ENCODE data around the gene SLC7A6OS. TPM values are rescaled to one million over a fixed set of nuclear protein-coding genes. Genes with fewer than 3 reads are reported as not detected.

Gene SLC7A6OS
- total RNA-seq, 1 donor from 2014 or later: 11.0 TPM

DNA sequence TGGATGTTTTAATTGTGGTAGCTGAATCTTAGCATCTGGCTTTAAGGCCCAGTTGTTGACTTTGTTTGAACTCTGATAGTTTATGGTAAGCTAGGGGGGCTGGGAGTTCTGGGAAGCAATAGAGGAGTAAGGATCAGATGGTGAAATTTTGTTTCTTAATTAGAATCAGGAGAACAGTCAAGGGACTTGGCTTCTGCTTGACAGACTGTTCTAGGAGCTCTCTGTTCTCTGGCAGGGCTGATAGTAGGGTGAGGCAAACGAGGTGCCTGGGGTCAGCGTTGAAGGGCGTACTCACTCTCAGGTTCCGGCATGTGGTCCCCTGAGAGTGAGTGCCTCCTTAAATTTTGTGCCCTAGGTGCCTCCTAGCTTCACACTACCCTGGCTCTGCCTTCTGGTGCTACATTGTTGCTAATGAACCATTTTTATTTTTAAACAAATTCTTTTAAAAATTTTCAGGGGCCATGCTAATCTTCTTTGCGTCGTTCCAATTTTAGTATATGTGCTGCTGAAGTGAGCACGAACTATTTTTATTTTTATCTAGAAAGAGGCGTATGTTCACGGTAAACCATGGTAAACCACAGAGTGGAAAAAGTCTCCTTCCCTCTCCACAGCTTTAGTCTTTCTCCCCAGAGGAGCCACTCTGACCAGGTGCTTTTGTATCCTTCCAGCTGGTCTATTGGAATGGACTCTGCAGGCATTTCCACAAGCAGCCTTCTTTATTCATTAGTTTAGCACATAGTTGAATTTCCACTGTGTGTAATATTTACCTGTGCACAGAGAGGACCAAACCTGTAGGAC lies 26.7 kb downstream of the SLC7A6OS start:
- H3K4me3 ChIP-seq (ENCODE audit: low read length in 3 of 3): peak overlapping the region in 1 of 3 donors; percentile 39
- H3K27me3 ChIP-seq (ENCODE audit: control insufficient read depth in 3 of 3, insufficient read depth in 3 of 3, low read length in 3 of 3): no peaks in the 10 kb centered on the region
- no peaks in the 10 kb centered on the region for H3K9me3 ChIP-seq (ENCODE audit: control insufficient read depth in 3 of 3, low read length in 3 of 3)
- H3K4me1 ChIP-seq (ENCODE audit: control insufficient read depth in 3 of 3, insufficient read depth in 3 of 3, low read length in 3 of 3): peaks cover 79 to 88% (median 80%) of the 10 kb centered on the region in 3 donors
- peak overlapping the region; percentile 79 for H3K27ac ChIP-seq (ENCODE audit: low read depth, low read length)
- peaks cover 9 to 12% (median 9%) of the 10 kb centered on the region in 3 donors for H3K36me3 ChIP-seq (ENCODE audit: control insufficient read depth in 3 of 3, insufficient read depth in 3 of 3, low read length in 3 of 3)
- H3K9ac ChIP-seq (ENCODE audit: low read depth in 1 of 3, low read length in 3 of 3): peak overlapping the region in 2 of 3 donors; percentile 60 to 63

DNA sequence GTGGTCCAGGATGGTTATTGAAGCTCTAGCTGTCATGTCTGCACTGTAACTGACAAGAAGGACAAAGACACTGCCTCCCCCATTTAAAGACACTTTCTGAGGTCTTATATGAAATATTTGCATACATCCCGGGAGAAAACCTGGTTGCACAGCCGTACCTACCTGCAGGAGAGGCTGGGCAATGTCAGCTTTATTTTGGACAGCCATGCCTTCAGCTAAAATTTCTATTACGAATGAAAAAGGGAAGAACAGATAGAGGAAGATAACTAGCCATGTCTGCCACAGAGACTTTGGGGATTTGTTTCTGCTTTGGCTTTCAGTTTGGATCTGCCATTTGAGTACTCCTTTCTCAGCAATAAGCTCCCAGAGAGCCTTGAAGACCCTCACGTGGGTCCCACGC lies 27.4 kb downstream of the SLC7A6OS start:
- Histone ChIP-seq H3K36me3 (ENCODE audit: control insufficient read depth in 3 of 3, insufficient read depth in 3 of 3, low read length in 3 of 3) (peaks cover 9 to 12% (median 9%) of the 10 kb centered on the region in 3 donors), H3K27ac (ENCODE audit: low read depth, low read length) (peak overlapping the region; percentile 79), H3K27me3 (ENCODE audit: control insufficient read depth in 3 of 3, insufficient read depth in 3 of 3, low read length in 3 of 3) (no peaks in the 10 kb centered on the region), H3K9me3 (ENCODE audit: control insufficient read depth in 3 of 3, low read length in 3 of 3) (no peaks in the 10 kb centered on the region), H3K4me1 (ENCODE audit: control insufficient read depth in 3 of 3, insufficient read depth in 3 of 3, low read length in 3 of 3) (peaks cover 76 to 84% (median 79%) of the 10 kb centered on the region in 3 donors), H3K4me3 (ENCODE audit: low read length in 3 of 3) (peak overlapping the region; percentile 1 to 39 (median 29)), H3K9ac (ENCODE audit: low read depth in 1 of 3, low read length in 3 of 3) (peak overlapping the region in 2 of 3 donors; percentile 42 to 63)

DNA sequence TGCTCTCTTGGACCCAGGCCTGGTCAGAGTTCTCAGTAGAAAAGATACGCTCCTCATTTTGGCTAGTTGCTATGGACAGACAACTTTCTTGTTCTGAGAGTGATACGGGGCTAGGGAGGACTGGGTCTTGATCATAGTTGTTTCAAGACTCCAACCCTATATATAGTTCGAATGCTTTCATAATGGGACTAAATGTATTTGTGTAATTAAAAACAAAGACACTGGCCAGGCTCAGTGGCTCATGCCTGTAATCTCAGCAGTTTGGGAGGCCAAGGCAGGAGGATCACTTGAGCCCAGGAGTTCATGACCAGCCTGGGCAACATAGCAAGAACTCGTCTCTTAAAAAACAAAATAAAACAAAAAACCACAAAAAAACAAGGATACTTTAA lies 28.7 kb downstream of the SLC7A6OS start:
- peak overlapping the region; percentile 79 for H3K27ac ChIP-seq (ENCODE audit: low read depth, low read length)
- H3K36me3 ChIP-seq (ENCODE audit: control insufficient read depth in 3 of 3, insufficient read depth in 3 of 3, low read length in 3 of 3): peaks cover 0 to 6% (median 4%) of the 10 kb centered on the region in 3 donors
- H3K9me3 ChIP-seq (ENCODE audit: control insufficient read depth in 3 of 3, low read length in 3 of 3): no peaks in the 10 kb centered on the region

DNA sequence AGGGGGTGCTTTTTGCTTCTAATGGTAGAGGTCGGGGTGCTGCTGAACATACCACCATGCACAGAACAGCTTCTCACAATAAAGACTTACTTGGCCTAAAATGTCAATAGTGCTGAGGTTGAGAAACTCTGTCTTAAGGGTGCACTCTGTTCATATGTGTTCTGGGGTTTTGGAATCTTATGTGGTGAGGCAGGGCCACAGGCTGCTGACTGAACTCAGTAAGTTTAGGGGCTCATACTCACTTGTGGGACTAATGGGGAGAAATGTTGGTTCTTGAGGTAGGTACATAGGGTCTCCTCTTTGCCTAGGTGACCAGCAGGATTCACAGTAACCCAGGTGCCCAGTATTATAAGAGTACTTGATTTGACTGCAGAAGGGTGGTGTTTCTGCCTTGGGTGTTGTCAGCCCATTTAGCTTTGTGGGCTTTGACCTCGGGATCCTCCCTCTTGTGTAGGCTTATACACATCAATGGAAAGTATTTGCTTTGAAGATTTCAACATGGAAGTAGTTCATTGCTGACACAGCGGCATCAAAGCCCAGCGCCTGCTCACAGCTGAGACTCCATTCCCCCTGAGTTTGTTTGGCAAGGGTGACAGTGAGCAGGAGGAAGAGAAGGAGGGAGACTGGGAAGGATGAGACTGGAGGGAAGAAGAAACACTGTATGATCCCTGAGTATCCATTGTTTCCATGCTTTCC lies 29.2 kb downstream of the SLC7A6OS start:
- no peaks in the 10 kb centered on the region for H3K27me3 ChIP-seq (ENCODE audit: control insufficient read depth in 3 of 3, insufficient read depth in 3 of 3, low read length in 3 of 3)
- H3K27ac ChIP-seq (ENCODE audit: low read depth, low read length): peak overlapping the region; percentile 79
- peak overlapping the region in 2 of 3 donors; percentile 19 to 60 for H3K9ac ChIP-seq (ENCODE audit: low read depth in 1 of 3, low read length in 3 of 3)
- no peaks in the 10 kb centered on the region for H3K9me3 ChIP-seq (ENCODE audit: control insufficient read depth in 3 of 3, low read length in 3 of 3)
- H3K4me3 ChIP-seq (ENCODE audit: low read length in 3 of 3): no peak overlapping the region
- H3K4me1 ChIP-seq (ENCODE audit: control insufficient read depth in 3 of 3, insufficient read depth in 3 of 3, low read length in 3 of 3): peaks cover 63 to 71% (median 64%) of the 10 kb centered on the region in 3 donors
- H3K36me3 ChIP-seq (ENCODE audit: control insufficient read depth in 3 of 3, insufficient read depth in 3 of 3, low read length in 3 of 3): peaks cover 0 to 6% (median 3%) of the 10 kb centered on the region in 3 donors

More for the DNA sequence above, 28.7 kb downstream of the SLC7A6OS start:
- peaks cover 64 to 71% (median 66%) of the 10 kb centered on the region in 3 donors for H3K4me1 ChIP-seq (ENCODE audit: control insufficient read depth in 3 of 3, insufficient read depth in 3 of 3, low read length in 3 of 3)
- H3K27me3 ChIP-seq (ENCODE audit: control insufficient read depth in 3 of 3, insufficient read depth in 3 of 3, low read length in 3 of 3): no peaks in the 10 kb centered on the region
- H3K4me3 ChIP-seq (ENCODE audit: low read length in 3 of 3): no peak overlapping the region
- H3K9ac ChIP-seq (ENCODE audit: low read depth in 1 of 3, low read length in 3 of 3): no peak overlapping the region

DNA sequence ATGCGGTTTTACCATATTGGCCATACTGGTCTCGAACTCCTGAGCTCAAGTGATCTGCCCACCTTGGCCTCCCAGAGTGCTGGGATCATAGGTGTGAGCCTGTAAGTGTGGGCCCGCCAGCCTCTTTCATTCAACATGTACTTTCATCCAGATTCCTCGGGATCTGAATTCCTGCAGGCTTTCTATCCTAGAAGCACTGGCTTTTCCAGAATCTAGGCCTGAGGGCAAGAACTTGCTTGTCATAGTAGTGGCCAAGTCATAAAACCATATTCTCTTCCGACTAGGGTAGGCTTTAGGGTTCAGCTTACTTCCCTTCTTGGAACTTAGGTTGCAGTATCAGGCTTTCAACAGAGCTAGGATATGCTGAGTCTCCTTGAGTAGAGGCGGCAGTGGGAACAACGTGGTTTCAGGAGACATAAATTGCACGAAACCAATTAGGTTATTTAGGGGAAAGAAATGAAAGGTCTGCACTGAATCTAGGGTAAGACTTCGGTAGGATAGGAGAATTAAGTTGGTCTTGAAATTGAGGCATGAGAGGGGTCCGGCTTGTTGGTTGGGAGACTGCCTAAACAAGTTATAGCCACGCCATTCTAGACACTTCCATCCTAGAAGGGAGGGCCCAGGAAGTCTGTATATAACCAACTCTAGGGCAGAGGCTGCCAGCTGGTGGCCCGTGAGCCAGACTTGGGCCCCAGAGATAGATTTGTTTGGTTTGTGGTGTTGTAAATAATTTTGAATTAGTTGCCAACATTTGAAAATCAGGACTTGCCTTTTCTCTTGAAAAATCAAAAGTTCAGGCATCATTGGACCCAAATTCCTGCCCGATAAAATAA lies 30.8 kb downstream of the SLC7A6OS start:
- Histone ChIP-seq H3K4me1 (ENCODE audit: control insufficient read depth in 3 of 3, insufficient read depth in 3 of 3, low read length in 3 of 3) (peaks cover 59 to 69% (median 62%) of the 10 kb centered on the region in 3 donors), H3K36me3 (ENCODE audit: control insufficient read depth in 3 of 3, insufficient read depth in 3 of 3, low read length in 3 of 3) (peaks cover under 1 to 8% (median 4%) of the 10 kb centered on the region in 3 donors), H3K9me3 (ENCODE audit: control insufficient read depth in 3 of 3, low read length in 3 of 3) (no peaks in the 10 kb centered on the region), H3K27me3 (ENCODE audit: control insufficient read depth in 3 of 3, insufficient read depth in 3 of 3, low read length in 3 of 3) (no peaks in the 10 kb centered on the region), H3K9ac (ENCODE audit: low read depth in 1 of 3, low read length in 3 of 3) (peak overlapping the region in 1 of 3 donors; percentile 33), H3K4me3 (ENCODE audit: low read length in 3 of 3) (no peak overlapping the region), H3K27ac (ENCODE audit: low read depth, low read length) (peak overlapping the region; percentile 79)

DNA sequence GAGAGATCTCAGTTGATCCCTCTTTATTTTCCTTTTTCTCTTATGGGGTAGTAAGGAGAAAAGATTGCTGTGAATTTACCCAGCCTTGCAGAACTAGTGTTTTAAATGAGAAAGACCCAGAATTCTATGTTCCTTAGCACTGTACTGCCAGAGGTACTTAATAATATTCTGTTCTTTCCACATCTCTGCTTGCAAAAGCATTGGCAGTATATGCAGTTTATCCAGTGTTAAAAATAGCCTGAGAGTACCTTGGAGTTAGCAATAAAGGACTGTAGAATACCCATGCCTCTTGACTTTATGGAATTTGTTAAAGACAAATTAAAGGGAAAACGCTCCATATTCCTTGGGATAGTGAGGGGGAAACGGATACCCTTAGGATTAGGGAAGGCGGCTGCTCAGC lies 34.5 kb downstream of the SLC7A6OS start:
- Histone ChIP-seq H3K4me3 (ENCODE audit: low read length in 3 of 3) (peak overlapping the region in 2 of 3 donors; percentile 29 to 41), H3K36me3 (ENCODE audit: control insufficient read depth in 3 of 3, insufficient read depth in 3 of 3, low read length in 3 of 3) (peaks cover 7 to 22% (median 21%) of the 10 kb centered on the region in 3 donors), H3K4me1 (ENCODE audit: control insufficient read depth in 3 of 3, insufficient read depth in 3 of 3, low read length in 3 of 3) (peaks cover 53 to 67% (median 56%) of the 10 kb centered on the region in 3 donors), H3K9ac (ENCODE audit: low read depth in 1 of 3, low read length in 3 of 3) (peak overlapping the region; percentile 54 to 75 (median 69)), H3K27me3 (ENCODE audit: control insufficient read depth in 3 of 3, insufficient read depth in 3 of 3, low read length in 3 of 3) (no peaks in the 10 kb centered on the region), H3K9me3 (ENCODE audit: control insufficient read depth in 3 of 3, low read length in 3 of 3) (no peaks in the 10 kb centered on the region), H3K27ac (ENCODE audit: low read depth, low read length) (peak overlapping the region; percentile 87)

DNA sequence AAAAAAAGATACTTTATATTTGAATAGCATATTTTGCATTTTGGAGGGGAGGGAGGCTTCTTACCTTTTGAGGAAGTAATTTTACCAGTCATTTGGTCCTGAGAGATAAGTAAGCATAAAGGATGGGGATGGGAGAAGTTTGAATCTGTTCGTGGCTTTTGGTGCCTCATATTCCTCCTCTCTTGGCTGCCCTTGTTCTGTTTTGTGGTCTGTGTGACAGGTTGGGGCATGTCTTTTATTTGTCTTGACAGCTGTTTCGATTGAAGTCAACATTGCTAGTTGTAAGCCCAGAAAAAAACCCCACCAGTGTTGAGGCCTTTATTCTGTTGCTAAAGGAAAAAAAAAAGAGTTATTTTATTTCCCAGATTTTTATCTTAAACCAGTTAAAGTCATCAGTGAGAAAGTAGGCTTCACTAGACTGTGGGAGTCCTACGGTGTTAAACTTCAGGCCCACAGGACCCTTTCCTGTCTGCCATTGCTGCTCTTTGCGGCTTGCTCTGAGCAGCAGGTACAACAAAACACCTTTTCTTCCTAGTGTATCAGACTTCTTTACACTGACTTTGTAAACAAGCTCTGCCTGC lies 35.0 kb downstream of the SLC7A6OS start:
- peaks cover 9 to 22% (median 19%) of the 10 kb centered on the region in 3 donors for H3K36me3 ChIP-seq (ENCODE audit: control insufficient read depth in 3 of 3, insufficient read depth in 3 of 3, low read length in 3 of 3)
- H3K4me3 ChIP-seq (ENCODE audit: low read length in 3 of 3): peak overlapping the region in 1 of 3 donors; percentile 29
- H3K9ac ChIP-seq (ENCODE audit: low read depth in 1 of 3, low read length in 3 of 3): peak overlapping the region; percentile 54 to 75 (median 69)

DNA sequence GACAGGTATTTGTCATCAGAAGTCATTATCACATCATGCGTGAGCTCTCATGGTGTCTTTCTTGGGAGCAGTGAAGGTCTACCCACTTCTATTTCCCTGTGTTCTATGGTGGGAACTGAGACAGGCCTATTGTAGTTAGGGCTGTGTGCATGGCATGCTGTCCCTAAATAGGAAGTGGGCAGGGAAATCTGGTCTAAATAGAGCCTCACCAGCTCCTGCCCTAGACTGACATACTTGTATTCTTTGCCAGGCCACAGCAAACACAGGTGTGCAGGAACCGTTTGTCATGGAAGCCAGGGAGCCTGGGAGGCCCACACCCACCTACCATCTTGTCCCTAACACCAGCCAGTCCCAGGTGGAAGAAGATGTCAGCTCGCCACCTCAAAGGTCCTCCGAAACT lies 36.3 kb downstream of the SLC7A6OS start:
- no peaks in the 10 kb centered on the region for H3K27me3 ChIP-seq (ENCODE audit: control insufficient read depth in 3 of 3, insufficient read depth in 3 of 3, low read length in 3 of 3)
- H3K4me1 ChIP-seq (ENCODE audit: control insufficient read depth in 3 of 3, insufficient read depth in 3 of 3, low read length in 3 of 3): peaks cover 48 to 71% (median 56%) of the 10 kb centered on the region in 3 donors
- H3K4me3 ChIP-seq (ENCODE audit: low read length in 3 of 3): peak overlapping the region in 1 of 3 donors; percentile 17
- peak overlapping the region; percentile 87 for H3K27ac ChIP-seq (ENCODE audit: low read depth, low read length)
- H3K36me3 ChIP-seq (ENCODE audit: control insufficient read depth in 3 of 3, insufficient read depth in 3 of 3, low read length in 3 of 3): peaks cover 9 to 22% (median 19%) of the 10 kb centered on the region in 3 donors
- peak overlapping the region in 2 of 3 donors; percentile 5 to 33 for H3K9ac ChIP-seq (ENCODE audit: low read depth in 1 of 3, low read length in 3 of 3)
- H3K9me3 ChIP-seq (ENCODE audit: control insufficient read depth in 3 of 3, low read length in 3 of 3): no peaks in the 10 kb centered on the region

More for the DNA sequence above, 35.0 kb downstream of the SLC7A6OS start:
- no peaks in the 10 kb centered on the region for H3K9me3 ChIP-seq (ENCODE audit: control insufficient read depth in 3 of 3, low read length in 3 of 3)
- H3K27me3 ChIP-seq (ENCODE audit: control insufficient read depth in 3 of 3, insufficient read depth in 3 of 3, low read length in 3 of 3): no peaks in the 10 kb centered on the region
- H3K4me1 ChIP-seq (ENCODE audit: control insufficient read depth in 3 of 3, insufficient read depth in 3 of 3, low read length in 3 of 3): peaks cover 52 to 67% (median 53%) of the 10 kb centered on the region in 3 donors
- H3K27ac ChIP-seq (ENCODE audit: low read depth, low read length): peak overlapping the region; percentile 87

DNA sequence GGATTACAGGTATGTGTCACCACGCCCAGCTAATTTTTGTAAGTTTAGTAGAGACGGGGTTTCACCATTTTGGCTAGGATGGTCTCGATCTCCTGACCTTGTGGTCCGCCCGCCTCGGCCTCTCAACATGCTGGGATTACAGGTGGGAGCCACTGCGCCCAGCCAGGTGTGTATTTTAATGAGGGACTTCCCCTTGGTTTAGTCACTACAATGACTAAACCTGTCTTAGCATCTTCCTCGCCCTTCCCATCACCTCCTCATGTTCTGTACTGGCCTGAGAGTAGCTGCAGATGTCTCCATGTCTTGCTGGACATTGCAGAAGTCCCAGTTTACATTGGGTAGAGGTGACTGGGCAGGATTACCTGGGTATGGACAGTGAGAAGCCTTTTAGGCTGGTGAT lies 36.9 kb downstream of the SLC7A6OS start:
- Histone ChIP-seq H3K9ac (ENCODE audit: low read depth in 1 of 3, low read length in 3 of 3) (no peak overlapping the region), H3K4me3 (ENCODE audit: low read length in 3 of 3) (no peak overlapping the region), H3K4me1 (ENCODE audit: control insufficient read depth in 3 of 3, insufficient read depth in 3 of 3, low read length in 3 of 3) (peaks cover 49 to 75% (median 56%) of the 10 kb centered on the region in 3 donors), H3K9me3 (ENCODE audit: control insufficient read depth in 3 of 3, low read length in 3 of 3) (no peaks in the 10 kb centered on the region), H3K27ac (ENCODE audit: low read depth, low read length) (peak overlapping the region; percentile 87), H3K36me3 (ENCODE audit: control insufficient read depth in 3 of 3, insufficient read depth in 3 of 3, low read length in 3 of 3) (peaks cover 9 to 22% (median 19%) of the 10 kb centered on the region in 3 donors), H3K27me3 (ENCODE audit: control insufficient read depth in 3 of 3, insufficient read depth in 3 of 3, low read length in 3 of 3) (no peaks in the 10 kb centered on the region)
